KOPT-K1 (cell line): Measurements from ENCODE around the gene AQP5.

Experiments used
- H3K27ac ChIP-seq: fragments of 200-600 bp; sonication (generic); 2 replicates; pipeline ENCODE4 v1.5.1; 2016; ENCODE audit warnings: antibody characterized with exemption, mild to moderate bottlenecking, low read depth, low read length; ENCODE audit not compliant: poor library complexity, severe bottlenecking
- H3K36me3 ChIP-seq: fragments of 200-600 bp; sonication (generic); 2 replicates; pipeline ENCODE4 v1.5.1; 2017; ENCODE audit warnings: antibody characterized with exemption, mild to moderate bottlenecking, low read length, moderate library complexity; ENCODE audit not compliant: insufficient read depth
- H3K9me3 ChIP-seq: fragments of 200-600 bp; sonication (generic); 2 replicates; pipeline ENCODE4 v1.5.1; 2017; ENCODE audit warnings: antibody characterized with exemption, low read length, mild to moderate bottlenecking; ENCODE audit not compliant: insufficient read depth, poor library complexity, severe bottlenecking

The AQP5 gene

GRCh38 chr12:49961111-49961922 is at the start of gene AQP5:
Gene AQP5, plus strand, starts transcription at chr12:49961872. Its CDS starts 146 bp downstream, at chr12:49962018.
- Histone ChIP-seq H3K9me3 (no peaks in the 10 kb centered on the region), H3K27ac (no peak within 1 kb of the TSS), H3K36me3 (no peaks in the 10 kb centered on the region)

- Histone ChIP-seq H3K9me3 (no peaks in the 10 kb centered on the region), H3K36me3 (no peaks in the 10 kb centered on the region), H3K27ac (no peak overlapping the region)
Observed at GRCh38 chr12:49912345-49913255, 49.1 kb upstream of the AQP5 start.

DNA sequence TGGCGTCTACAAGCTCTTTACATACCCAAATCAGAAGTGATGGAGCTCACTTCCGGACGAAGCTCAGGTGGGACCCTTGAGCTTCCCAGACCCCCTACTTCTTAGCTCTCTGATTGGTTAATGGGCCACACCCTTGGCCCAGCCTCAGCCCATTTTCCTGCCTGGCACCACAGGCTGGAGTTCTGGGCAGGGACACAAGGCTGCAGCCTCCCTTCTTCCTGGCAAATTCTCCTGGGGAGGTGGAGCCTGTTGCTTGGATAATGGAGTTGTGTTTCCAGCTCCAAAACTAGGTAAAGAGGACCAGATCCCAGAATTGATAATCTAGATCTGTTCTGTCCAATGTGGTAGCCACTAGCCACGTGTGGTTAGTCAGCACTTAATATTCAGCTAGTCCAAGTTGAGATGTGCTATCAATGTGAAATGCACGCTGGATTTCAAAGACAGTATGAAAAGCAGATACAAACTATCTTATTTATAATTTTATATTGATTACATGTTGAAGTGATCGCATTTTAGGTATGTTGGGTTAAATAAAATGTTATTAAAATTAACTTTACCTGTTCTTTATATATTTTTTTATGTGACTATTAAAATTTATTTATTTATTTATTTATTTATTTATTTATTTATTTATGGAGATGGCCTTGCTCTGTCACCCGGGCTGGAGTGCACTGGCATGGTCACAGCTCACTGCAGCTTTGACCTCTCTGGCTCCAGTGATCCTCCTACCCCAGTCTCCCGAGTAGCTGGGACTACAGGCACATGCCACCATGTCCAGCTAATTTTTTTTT is 45.3 kb upstream of the AQP5 start:
- no peaks in the 10 kb centered on the region for H3K36me3 ChIP-seq
- H3K9me3 ChIP-seq = no peaks in the 10 kb centered on the region
- H3K27ac ChIP-seq = no peak overlapping the region

DNA sequence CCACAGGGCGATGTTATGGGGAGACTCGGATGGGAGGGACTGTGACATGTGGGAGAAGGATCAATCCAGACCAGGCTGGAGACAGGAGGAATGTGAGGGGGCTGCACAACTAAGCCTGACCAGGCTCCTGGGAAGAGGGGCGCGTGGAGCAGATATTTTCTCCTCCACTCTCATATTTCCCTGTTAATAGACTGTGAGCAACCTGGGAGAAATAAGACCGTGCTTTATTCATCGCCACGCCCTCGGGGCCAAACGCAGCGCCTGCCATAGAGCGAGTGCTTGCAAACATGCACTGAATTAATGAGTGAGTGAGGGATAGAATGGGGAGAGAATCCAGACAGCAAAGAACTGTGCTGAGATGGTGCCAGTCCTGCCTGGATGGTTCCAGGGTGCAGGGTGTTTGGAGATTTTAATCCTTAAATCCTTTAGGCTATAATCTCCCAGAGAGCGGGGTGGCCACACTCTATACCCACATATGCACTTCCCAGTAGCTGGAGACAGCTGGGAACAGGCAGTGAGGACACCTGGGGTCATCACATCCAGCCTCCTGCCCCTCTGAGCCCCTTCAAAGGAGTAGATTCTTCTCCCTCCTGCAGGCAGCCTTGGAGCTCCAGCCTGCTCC is 44.4 kb upstream of the AQP5 start:
- H3K27ac ChIP-seq = no peak overlapping the region
- no peaks in the 10 kb centered on the region for H3K36me3 ChIP-seq
- no peaks in the 10 kb centered on the region for H3K9me3 ChIP-seq

DNA sequence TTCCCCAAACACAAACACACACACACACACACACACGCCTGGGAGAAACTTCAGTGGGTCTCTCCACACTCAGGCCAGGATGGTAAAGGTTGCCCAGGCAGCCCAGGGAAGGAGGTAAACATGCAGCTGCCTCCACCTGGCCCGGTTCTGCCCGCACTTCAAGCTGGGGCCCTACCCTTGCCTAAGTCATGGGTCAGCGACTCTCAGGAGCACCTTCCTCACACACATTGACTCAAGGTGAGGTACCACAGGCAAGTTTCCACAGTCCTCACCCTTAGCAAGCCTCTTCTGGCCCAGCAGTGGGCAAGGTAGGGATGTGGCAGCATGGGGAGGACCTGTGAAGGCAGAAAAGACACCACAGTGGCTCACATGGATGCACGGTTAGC is 43.9 kb upstream of the AQP5 start:
- H3K36me3 ChIP-seq = no peaks in the 10 kb centered on the region
- H3K9me3 ChIP-seq = no peaks in the 10 kb centered on the region
- no peak overlapping the region for H3K27ac ChIP-seq

GRCh38 chr12:49920241-49920914 is 41.3 kb upstream of the AQP5 start:
- H3K9me3 ChIP-seq = no peaks in the 10 kb centered on the region
- no peak overlapping the region for H3K27ac ChIP-seq
- no peaks in the 10 kb centered on the region for H3K36me3 ChIP-seq

DNA sequence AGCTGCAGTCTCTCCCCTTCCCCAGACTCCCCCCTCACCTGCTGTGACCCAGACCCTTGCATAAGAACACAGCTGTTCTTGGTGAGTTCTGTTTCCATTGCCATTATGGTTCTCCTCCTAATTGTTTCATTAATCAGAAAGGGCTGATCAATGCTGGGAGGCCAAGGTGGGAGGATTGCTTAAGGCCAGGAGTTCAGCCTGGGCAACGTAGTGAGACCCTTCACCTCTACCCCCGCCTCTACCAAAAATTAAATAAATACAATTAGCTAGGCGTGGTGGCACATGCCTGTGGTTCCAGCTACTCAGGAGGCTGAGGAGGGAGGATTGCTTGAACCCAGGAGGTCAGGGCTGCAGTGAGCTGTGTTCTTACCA is 40.8 kb upstream of the AQP5 start:
- Histone ChIP-seq H3K9me3 (no peaks in the 10 kb centered on the region), H3K27ac (no peak overlapping the region), H3K36me3 (no peaks in the 10 kb centered on the region)

GRCh38 chr12:49921299-49921698 is 40.4 kb upstream of the AQP5 start:
- H3K9me3 ChIP-seq = no peaks in the 10 kb centered on the region
- no peak overlapping the region for H3K27ac ChIP-seq
- no peaks in the 10 kb centered on the region for H3K36me3 ChIP-seq

DNA sequence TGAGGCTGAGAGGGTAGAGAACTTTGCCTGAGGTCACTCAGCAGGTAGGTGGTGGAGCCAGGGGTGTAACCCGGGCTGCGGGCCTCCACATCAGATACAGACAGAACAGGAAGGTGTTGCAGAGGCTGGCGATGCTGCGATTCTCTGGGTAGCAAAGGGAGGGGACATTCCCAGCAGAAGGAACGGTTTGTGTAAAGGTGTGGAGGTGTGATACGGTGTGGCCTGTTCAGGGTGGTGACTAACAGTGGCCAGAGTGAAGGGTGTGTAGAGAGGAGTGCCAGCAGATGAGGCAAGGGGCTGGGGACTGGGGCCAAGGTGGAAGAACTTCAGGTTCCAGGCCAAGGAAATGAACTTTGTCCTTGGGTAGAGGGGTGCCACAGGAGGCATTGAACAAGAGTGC is 39.7 kb upstream of the AQP5 start:
- no peaks in the 10 kb centered on the region for H3K36me3 ChIP-seq
- H3K27ac ChIP-seq = no peak overlapping the region
- H3K9me3 ChIP-seq = no peaks in the 10 kb centered on the region

DNA sequence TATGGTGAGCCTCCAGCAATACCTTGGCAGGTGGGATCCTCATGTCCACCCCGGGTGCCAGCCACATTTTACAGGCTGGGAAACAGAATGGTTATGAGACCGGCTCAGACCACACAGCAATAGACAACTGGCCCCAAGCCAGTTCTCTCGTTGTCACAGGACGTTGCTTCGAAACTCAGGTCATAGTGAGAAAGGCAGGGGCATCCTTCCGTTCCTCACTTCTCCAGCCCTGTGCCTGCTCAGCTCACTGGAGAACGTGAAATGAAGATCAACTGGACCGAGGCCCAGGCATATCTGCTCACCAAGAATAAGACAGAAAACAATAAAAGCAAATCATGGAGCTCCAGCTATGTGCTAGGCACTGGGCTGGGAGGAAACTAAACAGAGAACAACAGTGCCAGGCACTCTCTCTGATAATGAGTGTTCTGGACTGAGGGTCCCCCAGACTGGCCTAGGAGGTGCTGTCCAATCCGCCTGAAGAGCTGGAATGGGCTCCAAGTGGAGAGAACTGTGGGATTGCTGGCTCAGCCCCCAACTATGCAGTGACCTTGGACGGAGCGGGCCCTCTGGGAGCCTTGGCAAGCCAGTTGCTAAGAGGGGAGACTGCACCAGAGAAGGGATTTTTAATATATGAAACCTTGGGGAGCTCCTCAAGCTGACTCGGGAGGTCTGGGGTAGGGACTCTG is 39.2 kb upstream of the AQP5 start:
- no peak overlapping the region for H3K27ac ChIP-seq
- H3K9me3 ChIP-seq = no peaks in the 10 kb centered on the region
- no peaks in the 10 kb centered on the region for H3K36me3 ChIP-seq

GRCh38 chr12:49923035-49923644 is 38.5 kb upstream of the AQP5 start:
- Histone ChIP-seq H3K36me3 (no peaks in the 10 kb centered on the region), H3K9me3 (no peaks in the 10 kb centered on the region), H3K27ac (no peak overlapping the region)

DNA sequence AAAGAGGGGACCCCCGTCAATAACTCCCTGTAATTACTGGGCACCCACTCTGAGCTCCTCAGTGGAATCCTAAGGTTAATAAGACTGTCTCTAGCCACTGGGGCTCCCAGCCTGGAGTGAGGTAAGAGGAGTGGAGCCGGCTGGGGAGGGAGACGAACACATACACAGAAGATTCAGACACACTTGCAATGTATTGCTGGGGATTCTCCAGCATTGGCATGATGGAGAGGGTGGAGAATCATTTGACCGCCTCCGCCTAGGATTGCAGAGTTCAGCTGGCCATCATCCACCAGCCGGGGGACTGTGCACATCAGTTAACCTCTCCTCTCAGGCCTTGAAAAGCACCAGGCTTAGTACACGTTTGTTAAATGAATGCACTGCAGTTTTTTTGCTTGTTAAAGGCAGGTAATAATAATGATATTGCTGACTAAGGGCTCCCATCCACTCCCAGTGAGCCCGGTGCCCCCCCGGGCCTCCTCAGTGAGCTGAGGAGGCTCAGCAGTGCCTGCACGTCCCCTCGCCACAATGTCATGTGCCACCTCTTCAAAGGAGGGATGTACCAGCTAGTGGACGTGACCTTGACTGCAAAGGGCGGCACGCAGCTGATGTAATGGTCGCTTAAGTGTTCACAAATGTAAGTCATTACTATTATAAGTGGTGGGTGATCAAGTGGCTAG is 37.7 kb upstream of the AQP5 start:
- Histone ChIP-seq H3K36me3 (no peaks in the 10 kb centered on the region), H3K27ac (no peak overlapping the region), H3K9me3 (no peaks in the 10 kb centered on the region)

DNA sequence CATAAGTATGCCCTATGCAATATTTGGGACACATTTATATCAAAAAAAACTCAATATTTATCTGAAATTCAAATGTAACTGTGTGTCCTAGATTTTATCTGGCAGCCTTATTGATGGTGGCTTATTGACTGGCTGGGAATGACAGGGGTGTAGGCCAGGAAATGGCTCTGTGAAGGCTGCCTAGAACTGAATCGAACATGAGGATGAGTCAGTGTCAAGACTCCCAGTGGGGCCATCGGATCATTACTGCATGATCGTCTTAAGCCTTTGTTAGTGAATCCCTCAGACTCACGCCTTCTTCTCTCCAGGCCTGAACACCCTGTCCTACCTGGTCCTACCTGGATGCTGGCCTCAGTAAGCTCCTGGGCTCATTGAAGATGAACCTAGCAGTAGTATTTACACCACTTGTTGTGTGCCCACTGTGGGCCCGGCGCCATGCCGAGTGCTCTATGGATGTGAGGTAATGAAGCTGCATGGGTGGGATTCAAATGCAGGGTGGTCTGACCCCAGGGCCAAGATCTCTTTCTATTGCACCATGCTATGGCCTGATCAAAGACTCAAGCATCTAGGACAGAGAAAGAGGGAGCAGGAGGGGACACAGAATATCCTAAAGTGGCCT is 36.9 kb upstream of the AQP5 start:
- Histone ChIP-seq H3K36me3 (no peaks in the 10 kb centered on the region), H3K27ac (no peak overlapping the region), H3K9me3 (no peaks in the 10 kb centered on the region)
